ENCODE data around the gene CERK. TPM values are rescaled to one million over a fixed set of nuclear protein-coding genes. Genes with fewer than 3 reads are reported as not detected.

Gene CERK
- total and polyA plus RNA-seq, 9 of the 15 experiments (the other 6 are each of a cell fraction or from before 2014, with no cell fraction given): 1.1 to 14.9 (median 8.7) TPM

- ChIA-PET CTCF (ENCODE audit: low intra/inter-chr PET ratio) (no interaction called here), POLR2A (interaction anchor here (0.6 to 2.0 kb wide), 2 partner anchors 14 to 27 kb away, joined by 3 to 10 read pairs; partner anchors contain the start of gene TBC1D22A)
- peaks cover 29% of the 10 kb centered on the region for H3K79me2 ChIP-seq (ENCODE audit: control insufficient read depth, insufficient read depth, low read length)
- H2AFZ ChIP-seq (ENCODE audit: low read depth, low read length): no peak overlapping the region
- 0 out of 2 replicates have a peak, but pooled peaks have one; percentile 49 for TF ChIP-seq SPI1 (IDR thresholded peaks at IDR 0.05; ENCODE audit: borderline replicate concordance, low read depth, low read length)
- no peak for TF ChIP-seq CHCHD3 (CRISPR knock-in tag; IDR thresholded peaks at IDR 0.05)
- TF ChIP-seq, protein P1, sequence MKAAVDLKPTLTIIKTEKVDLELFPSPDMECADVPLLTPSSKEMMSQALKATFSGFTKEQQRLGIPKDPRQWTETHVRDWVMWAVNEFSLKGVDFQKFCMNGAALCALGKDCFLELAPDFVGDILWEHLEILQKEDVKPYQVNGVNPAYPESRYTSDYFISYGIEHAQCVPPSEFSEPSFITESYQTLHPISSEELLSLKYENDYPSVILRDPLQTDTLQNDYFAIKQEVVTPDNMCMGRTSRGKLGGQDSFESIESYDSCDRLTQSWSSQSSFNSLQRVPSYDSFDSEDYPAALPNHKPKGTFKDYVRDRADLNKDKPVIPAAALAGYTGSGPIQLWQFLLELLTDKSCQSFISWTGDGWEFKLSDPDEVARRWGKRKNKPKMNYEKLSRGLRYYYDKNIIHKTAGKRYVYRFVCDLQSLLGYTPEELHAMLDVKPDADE (conservative IDR thresholded peaks at IDR 0.05; ENCODE audit: control insufficient read depth, low read depth, low read length): no peak
- TF ChIP-seq, protein P2, sequence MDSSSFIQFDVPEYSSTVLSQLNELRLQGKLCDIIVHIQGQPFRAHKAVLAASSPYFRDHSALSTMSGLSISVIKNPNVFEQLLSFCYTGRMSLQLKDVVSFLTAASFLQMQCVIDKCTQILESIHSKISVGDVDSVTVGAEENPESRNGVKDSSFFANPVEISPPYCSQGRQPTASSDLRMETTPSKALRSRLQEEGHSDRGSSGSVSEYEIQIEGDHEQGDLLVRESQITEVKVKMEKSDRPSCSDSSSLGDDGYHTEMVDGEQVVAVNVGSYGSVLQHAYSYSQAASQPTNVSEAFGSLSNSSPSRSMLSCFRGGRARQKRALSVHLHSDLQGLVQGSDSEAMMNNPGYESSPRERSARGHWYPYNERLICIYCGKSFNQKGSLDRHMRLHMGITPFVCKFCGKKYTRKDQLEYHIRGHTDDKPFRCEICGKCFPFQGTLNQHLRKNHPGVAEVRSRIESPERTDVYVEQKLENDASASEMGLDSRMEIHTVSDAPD (CRISPR knock-in tag; IDR thresholded peaks at IDR 0.05): no peak
- TF ChIP-seq, protein P3, sequence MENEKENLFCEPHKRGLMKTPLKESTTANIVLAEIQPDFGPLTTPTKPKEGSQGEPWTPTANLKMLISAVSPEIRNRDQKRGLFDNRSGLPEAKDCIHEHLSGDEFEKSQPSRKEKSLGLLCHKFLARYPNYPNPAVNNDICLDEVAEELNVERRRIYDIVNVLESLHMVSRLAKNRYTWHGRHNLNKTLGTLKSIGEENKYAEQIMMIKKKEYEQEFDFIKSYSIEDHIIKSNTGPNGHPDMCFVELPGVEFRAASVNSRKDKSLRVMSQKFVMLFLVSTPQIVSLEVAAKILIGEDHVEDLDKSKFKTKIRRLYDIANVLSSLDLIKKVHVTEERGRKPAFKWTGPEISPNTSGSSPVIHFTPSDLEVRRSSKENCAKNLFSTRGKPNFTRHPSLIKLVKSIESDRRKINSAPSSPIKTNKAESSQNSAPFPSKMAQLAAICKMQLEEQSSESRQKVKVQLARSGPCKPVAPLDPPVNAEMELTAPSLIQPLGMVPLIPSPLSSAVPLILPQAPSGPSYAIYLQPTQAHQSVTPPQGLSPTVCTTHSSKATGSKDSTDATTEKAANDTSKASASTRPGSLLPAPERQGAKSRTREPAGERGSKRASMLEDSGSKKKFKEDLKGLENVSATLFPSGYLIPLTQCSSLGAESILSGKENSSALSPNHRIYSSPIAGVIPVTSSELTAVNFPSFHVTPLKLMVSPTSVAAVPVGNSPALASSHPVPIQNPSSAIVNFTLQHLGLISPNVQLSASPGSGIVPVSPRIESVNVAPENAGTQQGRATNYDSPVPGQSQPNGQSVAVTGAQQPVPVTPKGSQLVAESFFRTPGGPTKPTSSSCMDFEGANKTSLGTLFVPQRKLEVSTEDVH (IDR thresholded peaks at IDR 0.05; ENCODE audit: low read depth, partially characterized antibody): no peak
- no peak for TF ChIP-seq ZKSCAN1 (IDR thresholded peaks at IDR 0.05; ENCODE audit: low read depth, low read length)
- no peak for TF ChIP-seq USF1 (CRISPR knock-in tag; IDR thresholded peaks at IDR 0.05)
- WGBS (ENCODE audit: insufficient coverage, low coverage, missing lambda C conversion rate): 59% methylated on average over 10 of the region's 12 CpGs
- no peak overlapping the region for H3K27ac ChIP-seq (ENCODE audit: extremely low read depth, low read depth, low read length)
- ATAC-seq (no peak), DNase-seq (ENCODE audit: extremely low read depth in 1 of 4, low spot score in 3 of 4) (no peak), FAIRE-seq (no peak)
- H3K36me3 ChIP-seq (ENCODE audit: control insufficient read depth, insufficient read depth, low read length): no peaks in the 10 kb centered on the region; the same call in 2 of the 3 replicates
- no peak overlapping the region for H3K4me3 ChIP-seq
- H3K9me1 ChIP-seq (ENCODE audit: control insufficient read depth, insufficient read depth, low read length): no peaks in the 10 kb centered on the region
- in situ Hi-C loops (cut with MboI): no loop called here
- peaks cover 5 to 47% of the 10 kb centered on the region in 2 experiments; a peak in 4 of 5 replicates for H3K4me1 ChIP-seq (replicated peaks in 1 of 2; ENCODE audit: control insufficient read depth in 2 of 2, insufficient read depth in 2 of 2, low read length in 2 of 2)
- intact Hi-C loops (cut with micrococcal nuclease): no loop called here
- no TSS peak for BruUV-seq (replicated peaks)
- H3K4me2 ChIP-seq (ENCODE audit: insufficient read depth, low read length): no peak overlapping the region; the same call in 1 of the 2 replicates
- no peaks in the 10 kb centered on the region for H3K27me3 ChIP-seq (ENCODE audit: control insufficient read depth in 2 of 2, insufficient read depth in 2 of 2, low read length in 2 of 2)
- peak overlapping the region in 1 of 2 experiments; percentile 76; a peak in 2 of 4 replicates for H3K9ac ChIP-seq (ENCODE audit: insufficient read depth in 1 of 2, low read depth in 2 of 2, low read length in 2 of 2)
- H4K20me1 ChIP-seq (replicated peaks; ENCODE audit: control insufficient read depth, insufficient read depth, low read length): no peaks in the 10 kb centered on the region
- H3K9me3 ChIP-seq (replicated peaks; ENCODE audit: control insufficient read depth, insufficient read depth, low read depth, low read length): no peaks in the 10 kb centered on the region
These were observed 3.1 kb downstream of the CERK start for GRCh38 chr22:46734830-46735453.
